ACC112 (cell line): ENCODE measurements around the gene UBAP1L.
A peak's percentile ranks its signal among the peaks of the same experiment; 100 is the strongest.
"Not testable (repeated sequence)": the region's sequence is repeated elsewhere in the genome, so short reads cannot be mapped to it uniquely, and the experiment has no call there.

ENCODE experiments used
- H2AFZ ChIP-seq: fragments of 200-600 bp; sonication (generic); one replicate; pipeline ENCODE4 v1.6.0; 2017; ENCODE audit warnings: antibody characterized with exemption, low read length; ENCODE audit not compliant: unreplicated experiment
- H3K27ac ChIP-seq: fragments of 200-600 bp; sonication (generic); 2 replicates; pipeline ENCODE4 v1.5.1; 2014; ENCODE audit warnings: low read depth, mild to moderate bottlenecking, antibody characterized with exemption, low read length, moderate library complexity
- H3K27me3 ChIP-seq: fragments of 200-600 bp; sonication (generic); 2 replicates; pipeline ENCODE4 v1.6.1; 2014; ENCODE audit warnings: mild to moderate bottlenecking, antibody characterized with exemption, low read length, moderate library complexity, mixed read lengths; ENCODE audit not compliant: insufficient read depth
- H3K36me3 ChIP-seq: fragments of 200-600 bp; sonication (generic); 2 replicates; pipeline ENCODE4 v1.6.1; 2016; ENCODE audit warnings: mild to moderate bottlenecking, antibody characterized with exemption, low read length, moderate library complexity, mixed read lengths; ENCODE audit not compliant: insufficient read depth
- H3K4me1 ChIP-seq: fragments of 200-600 bp; sonication (generic); one replicate; pipeline ENCODE4 v1.6.1; 2016; ENCODE audit warnings: low read length, mixed read lengths; ENCODE audit not compliant: insufficient read depth, unreplicated experiment, control insufficient read depth
- H3K4me3 ChIP-seq: fragments of 200-600 bp; sonication (generic); 2 replicates; pipeline ENCODE4 v1.5.1; 2014; ENCODE audit warnings: mild to moderate bottlenecking, low read depth, low read length
- H3K79me2 ChIP-seq: fragments of 200-600 bp; sonication (generic); one replicate; pipeline ENCODE4 v1.6.0; 2016; ENCODE audit warnings: low read length; ENCODE audit not compliant: control insufficient read depth, unreplicated experiment, insufficient read depth

The UBAP1L gene

GRCh38 chr15:65044218-65044617 is 70.8 kb downstream of the UBAP1L start:
- not testable (repeated sequence) for H3K36me3 ChIP-seq, H3K79me2 ChIP-seq, H3K4me3 ChIP-seq, H3K27me3 ChIP-seq, H2AFZ ChIP-seq
- Histone ChIP-seq H3K27ac (peak overlapping the region; percentile 31; the same call in 1 of the 2 replicates), H3K4me1 (peaks cover 25% of the 10 kb centered on the region)

- H3K4me1 ChIP-seq, result peaks cover 25% of the 10 kb centered on the region
- peak overlapping the region; percentile 50 for H2AFZ ChIP-seq
- no peaks in the 10 kb centered on the region for H3K27me3 ChIP-seq
These were observed 72.1 kb downstream of the UBAP1L start for GRCh38 chr15:65042776-65043327.

More at GRCh38 chr15:65042776-65043327, 72.1 kb downstream of the UBAP1L start:
- Histone ChIP-seq H3K4me3 (no peak overlapping the region), H3K79me2 (no peaks in the 10 kb centered on the region), H3K27ac (no peak overlapping the region), H3K36me3 (no peaks in the 10 kb centered on the region)
